UCSD-AML1 (cell line): Measurements from ENCODE around the gene MFAP3.

ENCODE experiments used
- DNase-seq: peaks from one replicate; lab custom pipeline; 2025; ENCODE audit not compliant: unreplicated experiment; lab: John Stamatoyannopoulos, UW

The MFAP3 gene

GRCh38 chr5:154090656-154091055 lies 51.9 kb downstream of the MFAP3 start:
- no peak for DNase-seq

GRCh38 chr5:154092356-154093141 lies 53.8 kb downstream of the MFAP3 start:
- DNase-seq = no peak

DNA sequence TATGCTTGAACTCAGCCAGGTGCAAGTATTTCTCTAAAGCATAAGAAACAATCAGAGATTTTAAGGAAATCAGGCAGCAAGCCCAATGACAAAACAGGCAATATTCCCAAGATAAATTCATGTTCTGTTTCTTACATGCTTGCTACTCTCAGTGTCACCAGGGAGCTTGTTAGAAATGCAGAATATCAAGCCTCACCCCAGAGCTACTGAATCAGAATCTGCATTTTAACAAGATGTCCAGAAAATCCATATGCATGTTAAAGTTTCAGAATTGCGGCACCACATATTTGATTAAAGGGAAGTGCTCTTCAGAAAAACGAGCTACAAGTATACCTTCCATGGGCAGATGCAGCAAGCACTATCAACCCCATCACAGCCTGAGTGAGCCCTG lies 54.4 kb downstream of the MFAP3 start:
- no peak for DNase-seq

DNA sequence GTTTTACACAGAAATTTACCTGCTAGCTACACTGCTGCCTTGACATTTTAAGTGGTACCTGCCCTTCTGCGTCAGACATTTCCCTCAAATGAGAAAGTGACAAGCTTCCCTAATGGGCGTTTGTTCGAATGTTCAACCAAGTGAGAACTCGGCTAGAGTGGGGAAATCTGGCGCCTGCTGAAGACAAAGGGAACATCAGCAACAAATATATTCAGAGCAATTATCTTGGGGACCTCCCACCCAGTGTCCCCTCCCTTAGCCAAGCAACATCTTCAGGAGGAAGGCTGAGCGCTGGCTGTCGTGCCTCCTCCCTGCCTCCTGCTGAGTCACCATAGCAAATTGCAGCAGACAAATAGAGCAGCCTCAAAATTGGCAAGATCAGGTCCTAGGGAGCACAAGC lies 57.1 kb downstream of the MFAP3 start:
- DNase-seq = no peak

DNA sequence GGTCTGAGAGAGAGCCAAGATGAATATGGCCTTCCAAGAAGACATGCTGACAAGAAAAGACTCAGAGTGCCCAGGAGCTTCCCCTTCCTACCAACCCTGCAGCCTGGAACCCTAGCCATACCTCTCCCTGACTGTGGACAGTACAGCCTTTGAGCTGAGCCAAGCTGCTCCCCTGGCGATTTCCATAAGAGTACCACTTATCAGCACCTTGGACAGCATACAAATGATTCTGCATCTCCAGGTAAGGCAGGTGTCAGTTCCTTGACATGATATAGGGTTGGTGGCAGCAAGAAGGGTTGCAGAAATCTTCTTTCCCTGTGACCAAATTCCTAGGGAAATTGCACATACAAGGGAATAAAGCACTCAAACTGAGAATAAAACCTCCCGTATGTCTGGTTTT lies 58.3 kb downstream of the MFAP3 start:
- no peak for DNase-seq

- DNase-seq = no peak
These were observed 59.7 kb downstream of the MFAP3 start for GRCh38 chr5:154098465-154098864.

- DNase-seq = no peak
These were observed 62.4 kb downstream of the MFAP3 start for GRCh38 chr5:154101184-154101583.

GRCh38 chr5:154103233-154103632 lies 64.5 kb downstream of the MFAP3 start:
- no peak for DNase-seq
